GM18526 (cell line): ENCODE data around the gene LYRM7.

Experiments
- POLR2A ChIP-seq: IDR thresholded peaks from 3 replicates; pipeline ENCODE4 v1.6.1; 2011; ENCODE audit not compliant: insufficient read length; ENCODE audit errors: extremely low read depth

Gene LYRM7

DNA sequence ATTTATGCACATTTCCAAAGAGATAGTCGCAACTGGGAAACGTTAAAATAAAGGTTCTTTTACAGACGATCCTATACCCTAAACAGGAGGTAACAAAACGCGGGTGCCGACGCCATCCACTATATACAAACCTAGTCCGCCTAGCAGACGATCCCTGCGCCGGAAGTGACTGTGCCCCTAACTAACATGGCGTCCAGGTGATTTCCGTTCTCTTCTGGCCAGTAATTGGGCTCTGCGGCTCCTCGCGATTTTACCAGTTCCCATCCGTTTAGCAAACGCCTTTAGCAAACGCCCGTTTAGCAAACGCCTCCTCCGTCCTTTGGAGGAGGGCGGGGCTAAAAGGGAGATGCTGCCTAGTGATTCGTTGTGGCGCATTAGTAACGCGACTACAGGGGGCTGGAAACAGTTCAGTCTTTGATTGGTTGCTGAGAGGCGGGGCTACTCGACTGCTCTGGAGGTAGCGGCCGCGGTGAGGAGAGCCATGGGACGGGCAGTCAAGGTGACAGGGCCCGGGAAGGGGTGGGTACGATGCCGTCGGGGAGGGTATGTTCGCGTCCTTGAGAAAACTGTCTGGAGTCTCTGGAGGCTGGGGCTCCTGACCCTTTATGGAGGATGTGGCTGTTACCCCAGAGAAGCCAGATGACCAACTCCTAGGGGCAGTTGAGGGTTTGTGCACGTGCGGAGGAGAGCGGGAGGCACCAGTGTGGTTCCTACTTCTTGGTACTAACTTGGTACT lies at the start of gene LYRM7:
Gene LYRM7, plus strand, starts transcription at position 405 of the 736 bp plus-strand sequence. Its CDS starts 77 bp downstream, at position 482.
- TF ChIP-seq POLR2A, result peak; percentile 66

DNA sequence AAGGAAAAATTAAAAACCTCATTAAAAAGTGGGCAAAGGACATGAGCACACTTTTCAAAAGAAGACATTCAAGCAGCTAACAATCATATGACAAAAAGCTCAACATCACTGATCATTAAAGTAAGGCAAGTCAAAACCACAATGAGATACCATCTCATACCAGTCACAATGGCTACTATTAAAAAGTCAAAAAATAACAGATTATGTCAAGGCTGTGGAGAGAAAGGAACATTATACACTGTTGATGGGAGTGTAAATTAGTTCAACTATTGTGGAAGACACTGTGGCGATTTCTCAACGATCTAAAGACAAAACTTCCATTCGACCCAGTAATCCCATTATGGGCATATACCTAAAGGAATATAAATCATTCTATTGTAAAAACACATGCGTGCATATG lies 41.4 kb upstream of the LYRM7 start:
- TF ChIP-seq POLR2A, result no peak

DNA sequence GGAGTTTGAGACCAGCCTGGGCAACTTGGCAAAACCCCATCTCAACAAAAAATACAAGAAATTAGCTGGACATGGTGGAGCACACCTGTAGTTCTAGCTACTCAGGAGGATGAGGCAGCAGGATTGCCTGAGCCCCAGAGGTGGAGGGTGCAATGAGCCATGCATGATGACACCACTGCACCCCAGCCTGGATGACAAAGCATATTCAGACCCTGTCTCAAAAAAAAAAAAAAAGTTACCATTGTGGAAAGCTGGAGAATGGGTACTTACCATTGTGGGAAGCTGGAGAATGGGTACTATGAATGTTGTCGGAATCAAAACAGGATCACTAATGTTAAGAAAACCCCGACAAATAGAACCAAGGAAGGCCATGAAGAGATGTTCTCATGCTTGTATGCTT lies 31.4 kb upstream of the LYRM7 start:
- TF ChIP-seq POLR2A, result no peak

DNA sequence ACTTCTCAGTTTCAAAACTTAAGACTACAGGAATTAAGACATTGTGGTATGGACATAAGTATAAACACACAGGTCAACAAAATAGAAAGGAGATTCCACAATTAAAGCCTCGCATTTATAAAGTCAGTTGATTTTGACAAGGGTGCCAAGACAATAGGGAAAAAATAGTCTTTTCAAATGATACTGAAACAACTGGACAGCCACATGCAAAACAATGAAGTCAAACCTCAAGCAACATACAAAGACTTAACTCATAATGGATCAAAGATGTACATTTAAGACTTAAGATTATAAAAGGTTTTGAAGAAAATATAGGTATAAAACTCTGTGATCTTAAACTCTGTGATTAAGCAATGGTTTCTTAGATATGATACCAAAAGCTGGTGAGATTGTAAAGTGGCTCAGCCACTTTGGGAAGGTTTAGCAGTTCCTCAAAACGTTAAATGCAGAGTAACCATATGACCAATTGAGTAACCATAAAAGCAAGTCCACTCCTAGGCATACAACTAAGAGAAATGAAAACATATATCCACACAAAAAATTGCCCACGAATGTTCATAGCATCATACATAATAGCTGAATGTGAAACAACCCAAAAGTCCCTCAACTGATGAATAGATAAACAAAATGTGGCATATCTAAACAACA lies 27.6 kb upstream of the LYRM7 start:
- TF ChIP-seq POLR2A, result no peak

DNA sequence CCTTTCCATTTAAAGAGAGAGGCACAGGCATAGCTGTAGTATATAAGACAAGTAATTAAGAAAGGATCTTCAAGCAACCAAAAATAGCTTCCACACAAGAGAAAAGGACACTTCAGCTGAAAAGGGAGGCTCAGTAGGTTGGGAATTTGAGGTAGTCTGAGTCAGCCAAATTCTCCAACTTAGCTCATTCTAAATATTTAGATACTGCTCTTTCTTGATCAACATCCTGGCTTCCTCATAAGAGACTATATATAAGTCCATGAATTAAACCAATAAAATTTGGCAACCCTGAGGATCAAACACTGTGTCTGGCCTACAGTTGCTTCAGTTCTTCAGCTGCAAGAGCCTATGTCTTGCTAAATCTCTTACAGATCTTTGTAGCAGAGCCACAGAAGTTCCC lies 23.5 kb upstream of the LYRM7 start:
- TF ChIP-seq POLR2A, result no peak

DNA sequence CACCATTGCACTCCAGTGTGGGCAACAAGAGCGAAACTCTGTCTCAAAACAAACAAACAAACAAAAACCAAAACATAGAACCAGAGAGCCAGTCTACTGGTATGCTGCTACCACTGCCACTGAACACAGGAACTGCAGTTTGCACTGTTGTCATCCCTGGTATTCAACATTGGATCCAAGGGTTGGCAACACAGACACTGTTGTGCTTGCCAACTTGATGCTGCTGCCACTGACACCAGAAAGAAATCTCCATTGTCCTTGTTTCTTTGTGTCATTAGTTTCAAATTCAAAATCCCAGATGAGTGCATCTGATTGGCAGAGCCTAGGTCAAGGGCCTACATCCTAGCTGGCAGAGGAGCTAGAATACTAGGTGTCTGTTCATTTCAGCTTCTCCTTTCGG lies 21.9 kb upstream of the LYRM7 start:
- no peak for TF ChIP-seq POLR2A

DNA sequence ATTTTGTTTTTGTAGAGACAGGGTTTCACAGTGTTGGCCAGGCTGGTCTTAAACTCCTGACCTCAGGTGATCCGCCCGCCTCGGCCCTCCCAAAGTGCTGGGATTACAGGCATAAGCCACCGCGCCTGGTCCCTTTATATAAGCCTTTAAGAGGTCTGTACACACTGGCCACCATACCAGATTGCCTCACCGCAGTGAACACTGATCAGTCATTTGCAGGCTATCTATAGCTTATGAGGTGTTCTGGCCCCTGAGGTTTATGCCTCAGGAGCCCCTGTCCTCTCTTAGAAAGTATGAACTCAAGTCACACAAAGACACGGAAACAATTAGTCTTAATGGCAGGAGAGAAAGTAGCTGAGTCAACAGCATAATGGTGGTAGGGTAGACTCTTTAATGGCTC lies 20.3 kb upstream of the LYRM7 start:
- TF ChIP-seq POLR2A, result no peak

DNA sequence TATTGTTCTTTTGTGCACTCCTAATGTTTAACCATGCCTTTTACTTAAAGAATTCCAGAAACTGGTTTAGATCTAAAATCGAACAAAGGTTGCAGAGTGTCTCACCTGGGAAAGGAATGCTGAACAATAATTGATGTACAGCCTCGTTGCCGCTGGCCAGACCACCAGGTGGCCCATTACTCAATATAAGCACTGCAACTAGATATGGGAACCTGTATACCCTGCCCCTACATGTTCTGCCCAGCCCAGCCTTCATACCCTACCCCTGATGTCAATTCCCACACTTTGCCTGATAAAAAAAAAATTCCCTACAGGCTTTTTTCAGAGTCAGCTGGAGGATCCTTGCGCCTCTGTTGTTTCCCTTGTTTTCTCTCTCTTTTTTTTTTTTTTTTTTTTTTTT lies 19.5 kb upstream of the LYRM7 start:
- no peak for TF ChIP-seq POLR2A

DNA sequence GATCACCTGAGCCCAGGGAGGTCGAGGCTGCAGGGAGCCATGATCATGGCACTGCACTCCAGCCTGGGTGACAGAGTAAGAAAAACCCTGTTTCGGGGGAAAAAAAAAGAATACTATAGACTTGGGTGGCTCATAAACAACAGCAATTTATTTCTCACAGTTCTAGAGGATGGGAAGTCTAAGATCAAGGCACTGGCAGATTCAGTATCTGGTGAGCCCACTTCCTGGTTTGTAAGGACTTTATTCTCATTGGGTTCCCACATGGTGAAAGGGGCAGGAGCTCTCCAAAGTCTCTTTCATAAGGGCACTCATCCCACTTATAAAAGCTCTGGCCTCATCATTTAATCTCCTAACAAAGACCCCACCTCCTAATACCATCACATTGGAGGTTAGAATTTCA lies 14.4 kb upstream of the LYRM7 start:
- TF ChIP-seq POLR2A, result no peak

DNA sequence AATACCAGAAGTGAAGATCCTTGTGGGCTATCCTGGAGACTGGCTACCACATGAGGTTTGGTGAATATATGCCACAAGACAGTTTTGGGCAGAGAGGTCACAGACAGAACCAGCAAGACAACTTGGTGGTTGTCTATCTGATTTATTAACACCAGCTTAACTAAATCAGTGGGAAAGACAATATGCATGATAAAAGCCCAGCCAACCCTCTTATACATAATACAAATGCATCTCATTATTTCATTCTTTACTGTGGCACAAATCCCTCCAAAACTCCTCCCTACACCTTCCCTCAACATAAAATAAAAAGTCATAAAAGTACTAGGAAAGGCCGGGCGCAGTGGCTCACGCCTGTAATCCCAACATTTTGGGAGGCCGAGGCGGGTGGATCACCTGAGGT lies 13.8 kb upstream of the LYRM7 start:
- no peak for TF ChIP-seq POLR2A

DNA sequence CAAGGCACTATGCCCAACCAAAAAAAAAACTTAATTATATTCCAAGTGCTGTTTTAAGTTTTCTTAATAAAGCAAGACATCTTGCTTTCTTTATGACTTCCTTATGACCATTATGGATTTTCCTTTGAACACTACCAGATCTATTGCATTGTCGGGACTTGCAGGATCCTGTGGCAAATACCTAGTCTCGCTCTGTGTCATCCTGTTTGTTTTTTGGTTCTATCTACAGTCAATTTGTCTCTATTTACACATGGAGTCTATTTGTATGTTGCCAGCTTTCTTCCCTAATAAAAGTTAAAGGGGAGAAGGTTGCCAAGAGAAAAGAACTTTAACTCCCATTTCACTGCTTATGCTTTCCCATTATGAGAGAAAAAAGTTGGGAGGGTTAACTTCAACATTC lies 10.6 kb upstream of the LYRM7 start:
- no peak for TF ChIP-seq POLR2A

DNA sequence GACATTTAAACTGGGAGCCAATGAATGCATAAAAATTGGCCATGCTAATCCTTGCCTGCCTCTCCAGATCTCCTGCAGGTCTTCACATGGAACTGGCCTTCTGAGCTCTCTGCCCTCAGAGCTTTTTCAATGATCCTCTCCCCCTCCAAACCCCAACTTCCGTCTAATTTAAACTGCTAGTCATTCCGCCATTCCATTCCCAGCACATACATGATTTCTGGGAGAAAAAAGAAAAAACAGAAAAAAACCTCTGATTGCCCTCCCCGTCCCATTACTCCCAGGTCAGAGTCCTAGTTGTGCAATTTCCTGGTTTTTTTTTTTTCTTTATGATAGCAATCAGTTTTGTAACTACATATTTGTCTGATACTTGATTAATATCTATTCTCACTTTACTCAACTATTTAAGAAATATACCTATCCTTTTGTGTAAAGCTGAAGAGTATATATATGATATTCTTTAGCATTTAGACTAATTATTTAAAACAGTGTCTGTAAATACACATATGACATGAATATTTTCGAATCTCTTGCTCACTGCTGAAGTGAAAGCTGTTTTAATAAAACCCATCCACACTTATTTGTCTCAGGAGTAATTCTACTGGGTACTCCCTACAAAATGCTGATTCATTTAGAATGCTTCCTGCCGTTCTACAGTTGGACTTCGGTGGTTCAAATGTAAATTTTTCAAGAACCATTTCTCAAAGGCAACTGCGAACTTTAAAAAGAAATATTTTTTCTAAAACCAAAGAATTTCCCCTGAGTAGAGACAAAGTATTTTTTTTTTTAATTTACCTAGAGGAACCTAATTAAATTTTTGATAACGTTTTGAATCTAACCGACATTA lies 7.2 kb upstream of the LYRM7 start:
- TF ChIP-seq POLR2A, result no peak

DNA sequence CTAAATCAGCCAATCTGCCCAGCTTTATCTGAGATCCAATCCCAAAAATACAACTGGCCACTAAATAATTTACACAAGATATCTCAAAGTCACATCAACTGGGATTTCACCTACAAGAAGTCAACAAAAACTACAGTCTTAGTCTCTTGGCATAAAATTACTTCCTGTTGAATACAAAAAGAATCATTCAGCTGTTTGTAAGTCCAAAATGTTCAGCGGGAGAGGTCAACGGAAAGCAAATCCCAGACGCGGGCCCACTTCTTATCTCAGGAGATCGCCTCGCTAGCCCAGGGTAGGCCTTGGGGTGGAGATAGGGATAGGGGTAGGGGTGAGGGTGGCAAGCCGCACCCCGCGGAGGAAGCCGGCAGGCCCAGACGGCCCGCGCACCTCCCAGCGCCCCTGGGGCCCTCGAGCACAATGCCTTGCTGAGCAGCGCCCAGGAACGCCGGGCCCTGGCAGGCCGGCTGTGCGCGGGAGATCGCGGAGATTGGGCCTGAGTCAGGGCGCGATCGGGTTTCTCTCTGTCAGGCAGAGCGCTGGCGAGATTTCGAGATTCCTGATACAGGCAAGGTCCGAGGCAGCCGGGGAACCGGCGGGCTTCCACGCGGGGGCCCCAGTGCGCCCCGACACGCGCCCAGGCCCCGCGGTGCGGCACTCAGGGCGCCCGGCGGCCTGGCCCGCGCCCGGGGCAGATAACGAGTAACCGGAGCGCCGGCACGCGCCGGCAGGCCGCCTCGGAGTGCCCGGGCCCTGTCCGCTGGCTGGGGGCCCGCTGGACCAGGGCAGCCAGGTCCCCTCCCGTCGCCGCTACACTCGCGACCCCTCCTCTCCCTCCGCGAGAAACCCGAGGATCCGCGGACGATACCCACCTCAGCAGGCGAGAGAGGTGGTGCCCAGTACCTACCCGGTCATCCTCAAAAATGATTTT lies 6.3 kb upstream of the LYRM7 start:
- TF ChIP-seq POLR2A, result no peak

DNA sequence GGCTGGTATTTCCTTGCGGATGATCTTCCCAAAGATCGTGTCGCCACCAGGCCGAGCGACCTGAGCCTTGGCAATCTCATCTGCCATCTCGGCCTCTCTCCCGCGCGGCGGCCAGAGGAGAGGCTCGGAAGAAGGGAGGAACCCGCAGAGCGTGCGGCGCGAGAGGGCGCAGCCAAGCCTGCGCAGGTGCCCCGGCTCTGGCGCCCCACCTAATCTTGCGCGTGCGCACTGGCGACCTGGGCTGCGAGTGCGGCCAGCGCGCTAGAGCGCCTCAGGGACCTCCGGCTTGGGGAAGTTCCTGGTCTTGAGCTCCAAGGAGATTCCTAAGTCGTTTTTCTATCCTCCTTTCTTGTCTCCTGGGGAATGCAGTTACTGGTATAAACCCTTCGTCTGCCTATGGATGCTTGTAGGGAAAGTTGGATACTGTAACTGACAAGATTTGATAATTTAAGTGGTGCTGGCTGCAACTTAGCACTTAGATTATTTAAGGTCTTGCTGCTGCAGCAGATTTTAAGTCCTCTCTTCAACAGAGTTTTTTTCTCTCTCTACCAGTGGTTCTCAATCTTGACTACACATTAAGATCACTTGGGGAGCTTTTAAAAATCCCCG lies 5.5 kb upstream of the LYRM7 start, which contains the start of gene HINT1:
Gene HINT1, minus strand, starts transcription at position 138 of the 609 bp plus-strand sequence. Its CDS starts 51 bp downstream, at position 87.
- peak; percentile 89 for TF ChIP-seq POLR2A

DNA sequence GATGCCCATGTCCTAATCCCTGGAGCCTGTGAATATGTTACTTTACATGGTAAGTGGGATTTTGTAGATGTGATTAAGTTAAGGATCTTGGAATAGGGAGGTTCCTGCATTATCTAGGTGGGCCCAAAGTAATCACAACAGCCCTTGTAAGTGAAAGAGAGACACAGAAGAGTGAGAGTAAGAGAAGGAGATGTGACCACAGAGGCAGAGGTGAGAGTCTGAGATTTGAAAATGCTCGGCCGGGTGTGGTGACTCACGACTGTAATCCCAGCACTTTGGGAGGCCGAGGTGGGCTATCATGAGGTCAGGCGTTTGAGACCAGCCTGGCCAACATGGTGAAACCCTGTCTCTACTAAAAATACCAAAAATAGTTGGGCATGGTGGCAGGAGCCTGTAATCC lies 3.1 kb upstream of the LYRM7 start:
- TF ChIP-seq POLR2A, result no peak
